Tibial artery (tissue), 4 donors: Measurements from ENCODE around the gene SSR1.

Experiments used
- DNase-seq, 2 donors: peaks; one replicate each; pipeline ENCODE4 v3.0.0-alpha.2; 2019
- H3K27ac ChIP-seq, 2 donors: fragments of 200-600 bp; sonication (generic) in 1 of 2; 1 replicate in 1 of 2; 2 replicates in 1 of 2; pipeline ENCODE4 v1.5.1; 2018 to 2019; ENCODE audit warnings: mild to moderate bottlenecking in 1 of 2
- H3K27me3 ChIP-seq, 2 donors: fragments of 200-600 bp; sonication (generic) in 1 of 2; one replicate each; pipeline versions ENCODE4 v1.5.1 to v1.6.0; 2016 to 2019
- H3K36me3 ChIP-seq, 3 donors: fragments of 200-600 bp; sonication (generic) in 2 of 3; one replicate each; pipeline ENCODE4 v1.5.1; 2016 to 2019; ENCODE audit warnings: mild to moderate bottlenecking in 2 of 3
- H3K4me1 ChIP-seq, 4 donors: fragments of 200-600 bp; sonication (generic) in 2 of 4; 1 replicate in 3 of 4; 2 replicates in 1 of 4; pipeline ENCODE4 v1.5.1; 2016 to 2019
- H3K4me3 ChIP-seq, 2 donors: fragments of 200-600 bp; sonication (generic) in 1 of 2; 1 replicate in 1 of 2; 2 replicates in 1 of 2; pipeline ENCODE4 v1.5.1; 2018 to 2019; ENCODE audit warnings: mild to moderate bottlenecking in 2 of 2
- H3K9me3 ChIP-seq, 3 donors: fragments of 200-600 bp; sonication (generic) in 1 of 3; one replicate each; pipeline ENCODE4 v1.5.1; 2016 to 2019
- intact Hi-C: fragments of 100-400 bp; cut with DNase I; formaldehyde crosslinking; loops from one replicate; pipeline ENCODE4 v1.15.0; 2023; ENCODE audit warnings: low total_unique reads
- TF ChIP-seq, protein P1 (sequence below), 2 experiments: fragments of 200-600 bp in 1 of 2; fragments of 450-650 bp in 1 of 2; IDR thresholded peaks; one replicate each; pipeline ENCODE4 v1.5.1; 2017 to 2019; ENCODE audit warnings: antibody characterized with exemption in 2 of 2, mild to moderate bottlenecking in 1 of 2, moderate library complexity in 1 of 2

Gene SSR1

DNA sequence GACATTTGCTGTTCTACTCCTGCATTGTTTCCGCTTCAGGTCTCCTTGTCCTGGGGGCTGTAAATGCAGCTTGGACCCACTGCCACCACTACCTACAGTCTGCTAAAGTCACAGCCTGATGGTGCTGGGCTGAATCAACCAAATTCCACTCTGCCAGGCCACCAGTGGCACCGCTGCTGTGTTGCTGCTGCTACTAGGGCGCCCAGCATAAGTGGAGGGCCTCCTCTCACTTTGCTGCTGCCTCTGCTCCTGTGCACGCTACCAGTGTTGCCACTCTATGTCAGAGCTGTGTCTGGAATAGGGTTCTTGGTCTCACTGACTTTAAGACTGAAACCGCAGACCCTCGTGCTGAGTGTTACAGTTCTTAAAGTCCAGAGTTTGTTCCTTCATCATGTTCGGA, 1.4 kb upstream of the SSR1 start:
- H3K4me1 ChIP-seq = peaks cover 0 to 23% (median 15%) of the 10 kb centered on the region in 4 donors
- H3K27me3 ChIP-seq = no peaks in the 10 kb centered on the region
- no peak overlapping the region for H3K27ac ChIP-seq
- intact Hi-C loops = loop anchor here (5.0 kb wide), 1 partner anchor 78 kb away; no protein-coding TSS in a partner anchor
- TF ChIP-seq, protein P1, sequence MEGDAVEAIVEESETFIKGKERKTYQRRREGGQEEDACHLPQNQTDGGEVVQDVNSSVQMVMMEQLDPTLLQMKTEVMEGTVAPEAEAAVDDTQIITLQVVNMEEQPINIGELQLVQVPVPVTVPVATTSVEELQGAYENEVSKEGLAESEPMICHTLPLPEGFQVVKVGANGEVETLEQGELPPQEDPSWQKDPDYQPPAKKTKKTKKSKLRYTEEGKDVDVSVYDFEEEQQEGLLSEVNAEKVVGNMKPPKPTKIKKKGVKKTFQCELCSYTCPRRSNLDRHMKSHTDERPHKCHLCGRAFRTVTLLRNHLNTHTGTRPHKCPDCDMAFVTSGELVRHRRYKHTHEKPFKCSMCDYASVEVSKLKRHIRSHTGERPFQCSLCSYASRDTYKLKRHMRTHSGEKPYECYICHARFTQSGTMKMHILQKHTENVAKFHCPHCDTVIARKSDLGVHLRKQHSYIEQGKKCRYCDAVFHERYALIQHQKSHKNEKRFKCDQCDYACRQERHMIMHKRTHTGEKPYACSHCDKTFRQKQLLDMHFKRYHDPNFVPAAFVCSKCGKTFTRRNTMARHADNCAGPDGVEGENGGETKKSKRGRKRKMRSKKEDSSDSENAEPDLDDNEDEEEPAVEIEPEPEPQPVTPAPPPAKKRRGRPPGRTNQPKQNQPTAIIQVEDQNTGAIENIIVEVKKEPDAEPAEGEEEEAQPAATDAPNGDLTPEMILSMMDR (IDR thresholded peaks at IDR 0.05) = no peak
- H3K36me3 ChIP-seq = peaks cover 0 to 4% (median 1%) of the 10 kb centered on the region in 3 donors
- H3K9me3 ChIP-seq = no peaks in the 10 kb centered on the region
- DNase-seq = no peak
- H3K4me3 ChIP-seq = no peak overlapping the region

DNA sequence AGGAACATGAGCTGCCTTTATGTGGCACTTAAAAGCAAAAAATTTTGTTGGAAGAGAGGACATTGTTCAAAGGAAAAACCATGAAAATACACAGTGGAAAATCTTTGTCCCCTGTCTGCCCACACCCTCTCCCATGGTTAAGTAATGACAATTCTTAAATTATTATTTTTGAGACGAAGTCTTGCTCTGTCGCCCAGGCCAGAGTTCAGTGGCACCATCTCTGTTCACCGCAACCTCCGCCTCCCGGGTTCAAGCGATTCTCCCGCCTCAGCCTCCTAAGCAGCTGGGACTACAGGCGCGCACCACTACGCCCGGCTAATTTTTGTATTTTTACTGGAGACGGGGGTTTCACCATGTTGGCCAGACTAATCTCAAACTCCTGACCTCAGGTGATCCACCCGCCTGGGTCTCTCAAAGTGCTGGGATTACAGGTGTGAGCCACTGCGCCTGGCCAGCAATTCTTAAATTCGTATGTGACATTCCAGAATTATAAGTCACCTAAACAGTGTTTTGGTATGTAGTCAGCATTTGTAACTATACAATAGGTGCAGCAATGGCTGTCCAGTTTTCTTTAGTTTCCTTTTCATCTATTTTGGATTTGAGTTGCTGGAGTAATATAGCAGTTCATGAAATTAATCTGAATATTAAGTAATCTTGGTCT, 636 bp upstream of the SSR1 start:
- H3K4me1 ChIP-seq = peaks cover 0 to 28% (median 16%) of the 10 kb centered on the region in 4 donors
- DNase-seq = no peak

DNA sequence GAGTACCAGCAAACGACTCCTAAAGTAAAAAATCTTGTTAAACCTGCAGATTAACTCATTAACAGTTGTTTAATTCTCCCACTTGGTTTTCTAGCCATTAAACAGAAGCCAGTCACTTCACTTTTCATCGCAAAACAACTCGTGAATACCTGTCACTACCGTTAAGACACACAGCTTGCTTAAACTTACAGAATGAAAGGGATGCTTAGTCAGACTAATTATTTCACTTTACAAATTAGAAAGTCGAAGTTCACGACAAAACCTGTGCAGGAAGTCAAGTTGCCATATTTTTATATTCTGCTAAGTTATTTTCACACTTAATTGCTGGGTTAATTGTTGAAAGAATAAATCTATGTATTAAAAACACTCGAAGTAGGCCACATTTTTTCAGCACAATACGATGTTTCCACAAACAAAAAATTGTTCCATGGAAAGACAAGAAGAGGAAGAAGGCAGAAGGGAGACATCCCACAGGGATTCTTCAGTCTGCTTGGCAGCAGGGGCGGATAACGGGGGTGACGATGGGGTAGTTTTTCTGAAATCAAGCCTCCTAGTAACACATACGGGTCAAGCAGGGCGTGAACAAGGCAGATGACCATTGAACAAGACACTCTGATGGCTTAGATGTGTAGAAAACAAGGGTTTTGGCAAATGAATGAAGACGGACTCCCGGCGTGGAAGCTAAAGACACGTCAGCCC, 933 bp downstream of the SSR1 start:
- Histone ChIP-seq H3K4me3 (peak overlapping the region; percentile 97 to 98), H3K36me3 (peaks cover 0 to 25% (median 17%) of the 10 kb centered on the region in 3 donors), H3K9me3 (no peaks in the 10 kb centered on the region), H3K27me3 (no peaks in the 10 kb centered on the region), H3K27ac (peak overlapping the region; percentile 93 to 98), H3K4me1 (peaks cover 0 to 35% (median 16%) of the 10 kb centered on the region in 4 donors)
- intact Hi-C loops = loop anchor here (5.0 kb wide), 1 partner anchor 80 kb away; no protein-coding TSS in a partner anchor
- DNase-seq = no peak
- TF ChIP-seq, protein P1 (IDR thresholded peaks at IDR 0.05) = no peak

More for the DNA sequence above, 636 bp upstream of the SSR1 start:
- H3K27me3 ChIP-seq = no peaks in the 10 kb centered on the region
- peak overlapping the region; percentile 93 to 98 for H3K27ac ChIP-seq
- TF ChIP-seq, protein P1 (IDR thresholded peaks at IDR 0.05) = no peak
- H3K36me3 ChIP-seq = peaks cover 0 to 12% (median 9%) of the 10 kb centered on the region in 3 donors
- H3K4me3 ChIP-seq = peak overlapping the region; percentile 97 to 98
- H3K9me3 ChIP-seq = no peaks in the 10 kb centered on the region
- intact Hi-C loops = loop anchor here (5.0 kb wide), 1 partner anchor 79 kb away; no protein-coding TSS in a partner anchor

DNA sequence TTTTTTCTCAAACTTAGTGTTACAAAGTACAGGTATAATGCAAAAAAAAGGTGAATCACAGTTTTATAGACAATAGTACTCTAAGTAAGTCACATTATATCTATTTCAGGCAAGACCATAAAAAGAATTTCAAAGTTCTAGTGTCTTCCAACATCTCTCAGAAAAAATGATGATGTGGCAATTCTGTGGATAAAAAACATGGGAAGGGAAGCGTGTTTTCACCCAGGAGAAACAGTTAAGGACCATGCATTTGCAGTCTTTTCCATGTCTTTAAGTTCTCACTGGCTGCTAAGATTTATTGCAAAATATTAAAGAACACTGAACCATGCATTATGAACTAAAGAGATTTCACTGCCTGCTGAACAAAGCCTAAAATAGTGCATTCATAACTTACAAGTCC, 1.8 kb downstream of the SSR1 start:
- no peak overlapping the region for H3K4me3 ChIP-seq

DNA sequence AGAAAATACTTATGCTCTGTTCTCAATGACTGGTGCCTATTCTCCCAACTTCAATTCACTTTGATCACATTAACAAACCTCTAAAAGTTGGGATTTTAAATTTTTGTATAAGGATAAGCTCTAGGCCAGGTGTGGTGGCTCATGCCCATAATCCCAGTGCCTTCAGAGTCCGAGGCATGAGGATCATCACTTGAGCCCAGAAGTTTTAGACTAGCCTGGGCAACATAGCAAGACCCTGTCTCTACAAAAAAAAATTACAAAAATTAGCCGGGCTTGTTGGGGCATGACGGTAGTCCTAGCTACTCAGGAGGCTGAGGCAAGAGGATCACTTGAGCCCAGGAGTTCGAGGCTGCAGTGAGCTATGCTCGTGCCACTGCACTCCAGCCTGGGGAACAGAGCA, 3.9 kb downstream of the SSR1 start:
- H3K9me3 ChIP-seq = no peaks in the 10 kb centered on the region
- TF ChIP-seq, protein P1 (IDR thresholded peaks at IDR 0.05) = no peak
- intact Hi-C loops = loop anchor here (10.0 kb wide), 1 partner anchor 276 kb away; no protein-coding TSS in a partner anchor
- H3K4me1 ChIP-seq = peaks cover 0 to 35% (median 16%) of the 10 kb centered on the region in 4 donors
- DNase-seq = no peak
- no peaks in the 10 kb centered on the region for H3K27me3 ChIP-seq
- peaks cover 8 to 55% (median 31%) of the 10 kb centered on the region in 3 donors for H3K36me3 ChIP-seq
- H3K27ac ChIP-seq = no peak overlapping the region
- no peak overlapping the region for H3K4me3 ChIP-seq

More for the DNA sequence above, 1.8 kb downstream of the SSR1 start:
- H3K4me1 ChIP-seq = peaks cover 0 to 35% (median 16%) of the 10 kb centered on the region in 4 donors
- no peak for DNase-seq
- H3K9me3 ChIP-seq = no peaks in the 10 kb centered on the region
- intact Hi-C loops = loop anchor here (5.0 kb wide), 1 partner anchor 81 kb away; no protein-coding TSS in a partner anchor
- H3K27me3 ChIP-seq = no peaks in the 10 kb centered on the region
- TF ChIP-seq, protein P1 (IDR thresholded peaks at IDR 0.05) = no peak
- no peak overlapping the region for H3K27ac ChIP-seq
- peaks cover 0 to 34% (median 19%) of the 10 kb centered on the region in 3 donors for H3K36me3 ChIP-seq
